ENCODE results near the gene STYXL2.

Gene STYXL2

DNA sequence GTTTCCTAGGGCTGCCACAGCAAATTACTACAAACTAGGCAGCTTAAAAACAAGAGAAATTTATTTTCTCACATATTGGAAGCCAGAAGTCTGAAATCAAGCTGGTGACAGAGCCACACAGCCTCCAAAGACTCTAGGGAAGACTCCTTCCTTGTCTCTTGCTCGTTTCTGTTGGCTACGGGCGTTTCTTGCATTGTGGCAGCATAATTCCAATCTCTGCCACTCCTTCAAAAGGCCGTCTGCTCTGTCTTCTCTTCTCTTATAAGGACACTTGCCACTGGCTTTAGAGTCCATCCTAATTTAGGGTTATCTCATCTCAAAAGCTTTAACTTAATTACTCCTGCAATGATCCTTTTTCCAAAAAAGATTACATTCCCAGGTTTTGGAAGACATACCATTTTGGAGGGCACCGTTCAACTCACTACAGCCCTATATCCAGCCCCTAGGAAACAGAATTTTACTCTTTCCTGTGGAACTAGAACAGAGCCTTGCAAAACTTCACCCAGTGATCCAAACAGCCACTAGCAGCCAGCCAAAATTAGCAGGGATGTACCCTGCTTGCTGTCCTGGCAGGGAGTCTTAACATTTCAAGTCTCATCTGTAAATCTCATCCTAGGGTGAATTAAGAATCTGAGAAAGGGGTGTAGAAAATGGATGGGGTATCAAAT, 9.2 kb downstream of the STYXL2 start:
- no peak for DNase-seq (ENCODE audit: extremely low read depth, insufficient read length)
- Histone ChIP-seq H3K36me3 (ENCODE audit: control insufficient read depth, insufficient read depth, low read length) (no peaks in the 10 kb centered on the region), H3K27me3 (replicated peaks; ENCODE audit: control insufficient read depth, insufficient read depth, low read length) (0 out of 2 replicates have a peak, but pooled peaks cover 2% of the 10 kb centered on the region), H3K4me3 (replicated peaks; ENCODE audit: low read depth, low read length) (no peak overlapping the region)
- TF ChIP-seq, protein P1, sequence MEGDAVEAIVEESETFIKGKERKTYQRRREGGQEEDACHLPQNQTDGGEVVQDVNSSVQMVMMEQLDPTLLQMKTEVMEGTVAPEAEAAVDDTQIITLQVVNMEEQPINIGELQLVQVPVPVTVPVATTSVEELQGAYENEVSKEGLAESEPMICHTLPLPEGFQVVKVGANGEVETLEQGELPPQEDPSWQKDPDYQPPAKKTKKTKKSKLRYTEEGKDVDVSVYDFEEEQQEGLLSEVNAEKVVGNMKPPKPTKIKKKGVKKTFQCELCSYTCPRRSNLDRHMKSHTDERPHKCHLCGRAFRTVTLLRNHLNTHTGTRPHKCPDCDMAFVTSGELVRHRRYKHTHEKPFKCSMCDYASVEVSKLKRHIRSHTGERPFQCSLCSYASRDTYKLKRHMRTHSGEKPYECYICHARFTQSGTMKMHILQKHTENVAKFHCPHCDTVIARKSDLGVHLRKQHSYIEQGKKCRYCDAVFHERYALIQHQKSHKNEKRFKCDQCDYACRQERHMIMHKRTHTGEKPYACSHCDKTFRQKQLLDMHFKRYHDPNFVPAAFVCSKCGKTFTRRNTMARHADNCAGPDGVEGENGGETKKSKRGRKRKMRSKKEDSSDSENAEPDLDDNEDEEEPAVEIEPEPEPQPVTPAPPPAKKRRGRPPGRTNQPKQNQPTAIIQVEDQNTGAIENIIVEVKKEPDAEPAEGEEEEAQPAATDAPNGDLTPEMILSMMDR (IDR thresholded peaks at IDR 0.05; ENCODE audit: insufficient read depth, low read length, poor library complexity, severe bottlenecking), result no peak

DNA sequence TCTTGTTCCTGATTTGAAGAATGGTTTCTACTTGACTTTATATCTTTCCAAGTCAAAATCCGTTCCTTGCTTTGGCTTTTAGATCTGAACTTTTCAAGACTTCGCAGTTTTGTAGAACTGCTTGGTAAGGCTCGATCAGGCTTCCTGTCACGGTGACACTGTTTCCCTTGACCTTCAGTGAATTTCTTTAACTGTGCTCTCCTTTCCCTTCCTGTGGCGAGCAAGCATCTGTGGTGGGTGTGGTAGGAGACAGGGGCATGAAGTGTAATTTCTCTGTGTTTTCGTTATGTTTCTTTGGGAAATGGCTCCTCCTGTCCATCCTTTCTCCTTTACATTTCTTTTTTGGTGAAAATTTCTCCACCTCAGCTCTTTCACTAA, 10.4 kb downstream of the STYXL2 start:
- TF ChIP-seq, protein P1 (IDR thresholded peaks at IDR 0.05; ENCODE audit: insufficient read depth, low read length, poor library complexity, severe bottlenecking), result no peak
- no peaks in the 10 kb centered on the region for H3K36me3 ChIP-seq (ENCODE audit: control insufficient read depth, insufficient read depth, low read length)
- DNase-seq (ENCODE audit: extremely low read depth, insufficient read length), result no peak
- H3K27me3 ChIP-seq (replicated peaks; ENCODE audit: control insufficient read depth, insufficient read depth, low read length), result 0 out of 2 replicates have a peak, but pooled peaks cover 2% of the 10 kb centered on the region
- H3K4me3 ChIP-seq (replicated peaks; ENCODE audit: low read depth, low read length), result no peak overlapping the region

DNA sequence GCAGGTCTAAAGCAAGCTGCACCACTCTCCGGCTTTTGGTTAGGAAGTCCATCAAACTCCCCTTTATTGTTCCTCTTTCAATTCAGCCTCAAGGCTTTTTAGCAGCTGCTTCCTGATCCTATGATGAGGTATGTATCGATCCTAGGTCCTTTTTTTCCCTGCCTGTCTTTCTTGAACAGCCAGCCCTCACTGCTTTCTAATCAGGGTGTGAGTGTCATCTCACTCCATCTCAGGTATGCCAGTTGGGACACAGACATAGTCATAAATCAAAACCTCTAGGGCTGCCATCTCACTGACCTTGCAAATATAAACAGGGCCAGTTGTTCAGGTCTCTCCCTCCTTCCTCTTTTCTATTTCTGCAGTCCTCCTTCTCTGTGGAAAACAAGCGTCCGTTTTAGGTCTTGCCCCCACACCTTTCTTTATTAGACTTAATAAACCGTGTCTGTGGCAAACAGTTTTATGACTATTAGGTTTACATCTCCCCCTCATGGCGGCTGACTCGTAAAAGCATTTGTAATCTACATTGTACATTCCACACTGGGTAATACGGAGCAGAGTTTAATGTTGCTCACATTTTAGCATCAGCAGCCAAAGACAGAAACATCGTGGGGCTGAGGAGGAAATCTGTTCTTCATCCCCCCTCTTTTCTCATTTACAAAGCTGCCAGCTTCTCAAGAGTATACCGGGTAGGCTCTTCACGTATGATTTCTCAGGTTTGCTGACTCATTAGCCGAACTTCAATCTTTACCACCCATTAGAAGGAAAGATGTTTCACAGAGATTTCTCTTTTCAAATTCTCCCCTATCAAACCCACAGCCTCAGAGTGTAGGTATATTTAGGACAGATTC, 11.6 kb downstream of the STYXL2 start:
- DNase-seq (ENCODE audit: extremely low read depth, insufficient read length), result no peak
- H3K27me3 ChIP-seq (replicated peaks; ENCODE audit: control insufficient read depth, insufficient read depth, low read length), result no peaks in the 10 kb centered on the region
- no peak overlapping the region for H3K4me3 ChIP-seq (replicated peaks; ENCODE audit: low read depth, low read length)
- TF ChIP-seq, protein P1 (IDR thresholded peaks at IDR 0.05; ENCODE audit: insufficient read depth, low read length, poor library complexity, severe bottlenecking), result no peak
- H3K36me3 ChIP-seq (ENCODE audit: control insufficient read depth, insufficient read depth, low read length), result no peaks in the 10 kb centered on the region

DNA sequence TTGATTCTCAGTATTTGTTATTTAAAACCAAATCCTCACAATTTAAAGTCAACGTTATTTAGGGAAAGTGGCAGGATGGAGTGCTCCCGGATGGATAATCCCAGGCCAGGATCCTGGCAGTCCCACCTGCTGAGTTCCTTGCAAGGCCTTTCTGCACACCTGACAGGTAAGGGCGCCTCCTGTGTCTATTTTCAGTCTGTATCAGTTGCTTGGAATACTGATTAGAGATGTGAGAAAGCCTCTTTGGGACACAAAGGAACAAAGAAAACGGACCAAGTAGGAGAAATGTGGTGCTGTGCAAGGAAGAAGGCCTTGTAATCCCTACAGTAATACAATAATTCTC, 12.2 kb downstream of the STYXL2 start:
- TF ChIP-seq, protein P1 (IDR thresholded peaks at IDR 0.05; ENCODE audit: insufficient read depth, low read length, poor library complexity, severe bottlenecking), result no peak
- no peaks in the 10 kb centered on the region for H3K27me3 ChIP-seq (replicated peaks; ENCODE audit: control insufficient read depth, insufficient read depth, low read length)
- H3K4me3 ChIP-seq (replicated peaks; ENCODE audit: low read depth, low read length), result no peak overlapping the region
- DNase-seq (ENCODE audit: extremely low read depth, insufficient read length), result no peak
- H3K36me3 ChIP-seq (ENCODE audit: control insufficient read depth, insufficient read depth, low read length), result no peaks in the 10 kb centered on the region

DNA sequence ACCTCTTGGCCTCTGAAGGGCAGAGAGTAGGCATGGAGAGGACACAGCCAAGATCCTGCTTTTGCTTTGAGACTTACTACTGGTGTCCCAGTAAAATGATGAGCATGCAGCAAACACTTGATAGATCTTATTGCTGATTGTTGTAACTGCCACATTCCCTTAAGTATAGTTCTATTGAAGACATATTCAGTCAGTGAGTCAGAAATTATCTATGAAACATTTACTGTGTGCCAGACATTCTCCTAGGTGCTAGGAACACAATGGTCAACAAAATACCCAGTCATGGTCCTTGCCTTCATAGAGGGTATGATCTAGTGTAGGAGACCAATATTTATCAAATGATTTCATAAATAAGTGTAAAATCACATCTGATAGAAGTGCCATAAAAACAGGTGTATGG, 13.6 kb downstream of the STYXL2 start:
- TF ChIP-seq, protein P1 (IDR thresholded peaks at IDR 0.05; ENCODE audit: insufficient read depth, low read length, poor library complexity, severe bottlenecking), result no peak
- no peaks in the 10 kb centered on the region for H3K27me3 ChIP-seq (replicated peaks; ENCODE audit: control insufficient read depth, insufficient read depth, low read length)
- H3K4me3 ChIP-seq (replicated peaks; ENCODE audit: low read depth, low read length), result no peak overlapping the region
- no peaks in the 10 kb centered on the region for H3K36me3 ChIP-seq (ENCODE audit: control insufficient read depth, insufficient read depth, low read length)
- no peak for DNase-seq (ENCODE audit: extremely low read depth, insufficient read length)
